GM19328 (cell line): ENCODE measurements around the gene ATP1B2.

Source experiments
- ATAC-seq: cut with Tn5 transposase; IDR thresholded peaks from one replicate; pipeline ENCODE4 v1.9.1; 2021; ENCODE audit warnings: mild to moderate bottlenecking, moderate library complexity; ENCODE audit not compliant: unreplicated experiment

Gene ATP1B2

GRCh38 chr17:7684851-7685532 is 34.3 kb downstream of the ATP1B2 start:
- no peak for ATAC-seq

GRCh38 chr17:7685533-7686221 is 35.0 kb downstream of the ATP1B2 start:
- ATAC-seq: no peak

GRCh38 chr17:7686222-7687071 is 35.7 kb downstream of the ATP1B2 start:
- no peak for ATAC-seq

- no peak for ATAC-seq
Observed at GRCh38 chr17:7687072-7687907, 36.6 kb downstream of the ATP1B2 start, which contains the start of gene TP53. Gene TP53, minus strand, starts transcription at chr17:7687490. Its CDS starts 10,896 bp downstream, at chr17:7676594.

- peak; percentile 67 for ATAC-seq
Observed at GRCh38 chr17:7687908-7688807, 37.4 kb downstream of the ATP1B2 start, which contains the start of gene WRAP53. Gene WRAP53, plus strand, starts transcription at chr17:7688477. Its CDS starts 172 bp downstream, at chr17:7688649.

GRCh38 chr17:7688808-7689316 is 38.1 kb downstream of the ATP1B2 start:
- ATAC-seq: no peak

GRCh38 chr17:7695586-7695985 is 44.9 kb downstream of the ATP1B2 start:
- no peak for ATAC-seq

- ATAC-seq: no peak
Observed at GRCh38 chr17:7697828-7698588, 47.3 kb downstream of the ATP1B2 start.

GRCh38 chr17:7700510-7700909 is 49.8 kb downstream of the ATP1B2 start:
- ATAC-seq: no peak

- no peak for ATAC-seq
Observed at GRCh38 chr17:7701681-7702080, 51.0 kb downstream of the ATP1B2 start.

GRCh38 chr17:7702776-7703175 is 52.0 kb downstream of the ATP1B2 start:
- ATAC-seq: no peak

GRCh38 chr17:7703584-7704479 is 53.1 kb downstream of the ATP1B2 start:
- ATAC-seq: no peak

GRCh38 chr17:7704601-7705268 is 54.0 kb downstream of the ATP1B2 start, which contains the start of gene EFNB3:
Gene EFNB3, plus strand, starts transcription at chr17:7705202. Its CDS starts 397 bp downstream, at chr17:7705599.
- no peak for ATAC-seq

- no peak for ATAC-seq
Observed at GRCh38 chr17:7705269-7706255, 54.8 kb downstream of the ATP1B2 start.

GRCh38 chr17:7706631-7707354 is 56.1 kb downstream of the ATP1B2 start:
- no peak for ATAC-seq
